Osteoblast (primary cell): ENCODE results near the gene MEGF11. TPM values are rescaled to one million over a fixed set of nuclear protein-coding genes. Genes with fewer than 3 reads are reported as not detected.
A peak's percentile ranks its signal among the peaks of the same experiment; 100 is the strongest.

ENCODE experiments used
- DNase-seq: peaks from one replicate; pipeline ENCODE4 v3.0.0; 2011; ENCODE audit warnings: low spot score, mixed read lengths; ENCODE audit not compliant: insufficient read length; ENCODE audit errors: missing footprints
- H2AFZ ChIP-seq: 2 replicates; pipeline ENCODE4 v1.6.0; 2011; ENCODE audit warnings: mild to moderate bottlenecking, low read length
- H3K27ac ChIP-seq: 2 replicates; pipeline ENCODE4 v1.5.1; 2011; ENCODE audit warnings: mild to moderate bottlenecking, low read depth, low read length, moderate library complexity
- H3K27me3 ChIP-seq: 2 replicates; pipeline ENCODE4 v1.6.0; 2012; ENCODE audit warnings: mild to moderate bottlenecking, control low read depth, inconsistent platforms, low read length, moderate library complexity; ENCODE audit not compliant: insufficient read depth
- H3K36me3 ChIP-seq: 2 replicates; pipeline ENCODE4 v1.5.1; 2011; ENCODE audit warnings: mild to moderate bottlenecking, low read length, control low read depth, moderate library complexity; ENCODE audit not compliant: insufficient read depth
- H3K4me1 ChIP-seq: 2 replicates; pipeline ENCODE4 v1.5.1; 2011; ENCODE audit warnings: mild to moderate bottlenecking, low read length, control low read depth, moderate library complexity; ENCODE audit not compliant: insufficient read depth
- H3K4me2 ChIP-seq: 2 replicates; pipeline ENCODE4 v1.6.0; 2011; ENCODE audit warnings: mild to moderate bottlenecking, low read length; ENCODE audit not compliant: insufficient read depth
- H3K4me3 ChIP-seq: fragments of 200-600 bp; sonication (generic); 3 replicates; pipeline ENCODE4 v1.5.1; 2012; ENCODE audit warnings: mild to moderate bottlenecking, low read length, inconsistent platforms; ENCODE audit not compliant: insufficient read depth
- H3K79me2 ChIP-seq: 2 replicates; pipeline ENCODE4 v1.6.0; 2012; ENCODE audit warnings: mild to moderate bottlenecking, low read length, control low read depth, inconsistent platforms; ENCODE audit not compliant: insufficient read depth
- H3K9me3 ChIP-seq: 2 replicates; pipeline ENCODE4 v1.5.1; 2011; ENCODE audit warnings: low read depth, low read length, control low read depth
- H4K20me1 ChIP-seq: 2 replicates; pipeline ENCODE4 v1.6.0; 2012; ENCODE audit warnings: mild to moderate bottlenecking, low read length, control low read depth; ENCODE audit not compliant: insufficient read depth
- CTCF ChIP-seq: IDR thresholded peaks from 2 replicates; pipeline ENCODE4 v1.5.1; 2011; ENCODE audit warnings: mild to moderate bottlenecking, low read depth, low read length, moderate library complexity; ENCODE audit errors: extremely low read depth
- total RNA-seq: library from RNA; depleted of rRNA; stranded (reverse); fragments of >200 nt; gene quantifications from 2 replicates; pipeline ENCODE4 v1.2.3, GENCODE V29; 2012

MEGF11 gene
- total RNA-seq, 1 donor, result not detected

- no peak overlapping the region for H2AFZ ChIP-seq
- no peaks in the 10 kb centered on the region for H3K9me3 ChIP-seq
- no peaks in the 10 kb centered on the region for H4K20me1 ChIP-seq
- no peaks in the 10 kb centered on the region for H3K27me3 ChIP-seq
- no peaks in the 10 kb centered on the region for H3K4me1 ChIP-seq
- no peak for TF ChIP-seq CTCF
- no peak overlapping the region for H3K4me3 ChIP-seq
- H3K79me2 ChIP-seq, result no peaks in the 10 kb centered on the region
- no peaks in the 10 kb centered on the region for H3K36me3 ChIP-seq
- H3K27ac ChIP-seq, result no peak overlapping the region
- no peak for DNase-seq
- no peak overlapping the region for H3K4me2 ChIP-seq
Measured at GRCh38 chr15:66195621-66196230, 57.8 kb downstream of the MEGF11 start.

GRCh38 chr15:66193066-66193465 lies 60.5 kb downstream of the MEGF11 start:
- H2AFZ ChIP-seq, result no peak overlapping the region
- peak; percentile 25 for DNase-seq
- H3K27ac ChIP-seq, result no peak overlapping the region
- no peaks in the 10 kb centered on the region for H3K79me2 ChIP-seq
- no peak overlapping the region for H3K4me3 ChIP-seq
- no peaks in the 10 kb centered on the region for H4K20me1 ChIP-seq
- no peak for TF ChIP-seq CTCF
- no peaks in the 10 kb centered on the region for H3K4me1 ChIP-seq
- H3K9me3 ChIP-seq, result no peaks in the 10 kb centered on the region
- no peak overlapping the region for H3K4me2 ChIP-seq
- H3K36me3 ChIP-seq, result no peaks in the 10 kb centered on the region
- no peaks in the 10 kb centered on the region for H3K27me3 ChIP-seq

- Histone ChIP-seq H4K20me1 (no peaks in the 10 kb centered on the region), H3K4me3 (no peak overlapping the region), H3K36me3 (no peaks in the 10 kb centered on the region), H3K4me1 (no peaks in the 10 kb centered on the region), H3K27me3 (peaks cover 3% of the 10 kb centered on the region), H2AFZ (no peak overlapping the region), H3K79me2 (no peaks in the 10 kb centered on the region), H3K4me2 (no peak overlapping the region), H3K27ac (no peak overlapping the region), H3K9me3 (no peaks in the 10 kb centered on the region)
- no peak for DNase-seq
- no peak for TF ChIP-seq CTCF
Measured at GRCh38 chr15:66190746-66191145, 62.8 kb downstream of the MEGF11 start.

GRCh38 chr15:66189291-66189690 lies 64.3 kb downstream of the MEGF11 start:
- no peaks in the 10 kb centered on the region for H3K9me3 ChIP-seq
- no peaks in the 10 kb centered on the region for H3K36me3 ChIP-seq
- no peaks in the 10 kb centered on the region for H3K79me2 ChIP-seq
- H3K27ac ChIP-seq, result no peak overlapping the region
- H3K4me3 ChIP-seq, result no peak overlapping the region
- H2AFZ ChIP-seq, result no peak overlapping the region
- no peaks in the 10 kb centered on the region for H4K20me1 ChIP-seq
- DNase-seq, result peak; percentile 26
- no peaks in the 10 kb centered on the region for H3K4me1 ChIP-seq
- H3K27me3 ChIP-seq, result peaks cover 14% of the 10 kb centered on the region
- no peak for TF ChIP-seq CTCF
- H3K4me2 ChIP-seq, result no peak overlapping the region
